Retinal pigment epithelial cell (primary cell): ENCODE results near the gene PAM.
"Not testable (repeated sequence)": the region's sequence is repeated elsewhere in the genome, so short reads cannot be mapped to it uniquely, and the experiment has no call there.

ENCODE experiments used
- DNase-seq: peaks from one replicate; pipeline ENCODE4 v3.0.0-alpha.2; 2010; ENCODE audit warnings: low read depth
- H3K4me3 ChIP-seq: 2 replicates; pipeline ENCODE4 v1.5.1; 2011; ENCODE audit warnings: mild to moderate bottlenecking, low read length, control low read depth, moderate library complexity
- CTCF ChIP-seq: conservative IDR thresholded peaks from 2 replicates; pipeline ENCODE4 v1.5.1; 2011; ENCODE audit warnings: low read depth, low read length, control low read depth, inconsistent platforms

Gene PAM

DNA sequence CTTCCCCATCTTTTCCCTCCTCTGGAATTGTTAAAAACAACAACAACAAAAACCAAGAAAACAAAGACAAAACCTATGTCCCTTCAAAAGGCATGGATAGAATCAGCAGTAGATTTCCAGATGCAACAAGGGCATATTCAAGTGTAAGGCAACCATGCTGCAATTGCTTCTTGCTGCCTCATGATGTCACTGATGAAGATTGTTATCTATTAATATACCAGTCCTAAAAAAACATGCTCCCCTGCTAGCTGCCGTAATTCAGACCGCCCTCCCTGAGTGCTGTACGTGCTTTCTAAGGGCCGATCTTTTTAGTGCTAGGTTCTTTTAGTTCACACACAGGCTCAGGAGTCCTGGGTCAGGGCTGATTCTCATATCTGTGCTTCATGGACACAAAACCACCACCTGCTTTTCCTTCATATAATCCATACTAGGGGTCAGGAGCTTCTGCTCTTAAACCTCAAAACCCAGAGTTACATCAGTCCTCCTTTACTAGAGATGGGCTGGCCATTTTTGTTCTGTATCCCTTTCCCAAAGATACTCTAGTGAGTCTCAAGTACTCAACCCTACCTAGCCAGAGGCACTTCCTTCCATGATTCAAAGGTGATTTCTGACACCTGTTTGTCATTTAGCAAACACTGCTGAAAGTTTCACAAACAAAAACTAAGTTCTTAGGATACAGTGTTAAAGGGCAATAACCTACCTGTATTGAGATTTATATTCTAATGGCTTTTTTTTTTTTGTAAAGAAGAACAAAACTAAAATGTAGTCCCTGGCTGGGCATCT lies 282.8 kb downstream of the PAM start:
- no peak overlapping the region for H3K4me3 ChIP-seq
- DNase-seq, result no peak
- TF ChIP-seq CTCF, result no peak

DNA sequence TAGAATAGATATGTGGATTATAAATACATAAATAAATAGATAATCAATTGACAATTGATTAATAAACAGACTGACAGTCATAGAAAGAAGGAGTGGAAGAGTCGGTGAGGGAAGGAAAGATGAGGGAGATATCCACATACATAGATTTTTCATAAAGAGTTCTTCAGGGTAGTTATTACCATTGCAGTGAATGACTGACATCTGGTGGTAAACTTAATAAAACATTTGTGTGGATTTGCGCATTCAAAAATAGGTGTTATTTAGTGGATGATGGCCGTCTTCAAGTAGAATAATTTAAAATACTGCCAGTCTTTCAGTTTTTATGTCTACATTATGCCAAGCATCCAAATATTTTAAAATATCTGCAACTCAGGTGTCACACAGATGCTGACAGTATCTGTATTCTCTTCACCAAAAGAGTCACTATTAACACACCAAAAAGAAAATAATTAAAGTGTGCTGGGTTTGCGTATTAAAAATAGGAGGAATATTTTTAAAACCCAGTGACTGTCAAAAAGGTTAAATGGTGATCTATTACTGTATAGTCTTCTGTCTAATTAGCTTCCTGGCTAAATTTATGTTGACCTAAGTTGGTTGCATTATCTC lies 286.1 kb downstream of the PAM start:
- peak; percentile 43 for TF ChIP-seq CTCF
- DNase-seq, result no peak
- no peak overlapping the region for H3K4me3 ChIP-seq

GRCh38 chr5:103046706-103047105 lies 291.6 kb downstream of the PAM start:
- not testable (repeated sequence) for H3K4me3 ChIP-seq, DNase-seq

DNA sequence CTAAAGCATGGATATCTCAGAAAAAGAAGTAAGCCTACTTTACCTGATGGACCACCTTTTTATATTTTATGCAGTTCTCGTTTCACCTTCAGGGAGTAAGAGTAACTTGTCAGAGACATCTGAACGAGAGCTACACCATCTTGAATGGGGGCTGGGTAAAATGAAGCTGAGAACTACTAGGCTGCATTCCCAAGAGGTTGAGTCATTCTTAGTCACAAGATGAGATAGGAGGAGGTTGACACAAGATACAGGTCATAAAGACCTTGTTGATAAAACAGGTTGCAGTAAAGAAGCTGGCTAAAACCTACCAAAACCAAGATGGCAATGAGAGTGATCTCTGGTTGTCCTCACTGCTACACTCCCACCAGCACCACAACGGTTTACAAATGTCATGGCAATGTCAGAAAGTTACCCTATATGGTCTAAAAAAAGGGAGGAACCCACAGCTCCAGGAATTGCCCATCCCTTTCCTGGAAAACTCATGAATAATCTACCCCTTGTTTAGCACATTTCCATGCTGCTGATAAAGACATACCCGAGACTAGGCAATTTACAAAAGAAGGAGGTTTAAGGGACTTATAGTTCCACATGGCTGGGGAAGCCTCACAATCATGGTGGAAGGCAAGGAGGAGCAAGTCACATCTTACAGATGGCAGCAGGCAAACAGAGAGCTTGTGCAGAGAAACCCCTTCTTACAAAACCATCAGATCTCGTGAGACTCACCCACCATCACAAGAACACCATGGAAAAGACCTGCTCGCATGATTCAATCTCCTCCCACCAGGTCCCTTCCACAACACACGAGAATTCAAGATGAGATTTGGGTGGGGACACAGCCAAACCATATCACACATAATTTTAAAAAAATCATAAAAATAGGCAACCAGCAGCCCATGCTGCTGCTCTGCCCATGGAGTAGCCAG lies 302.4 kb downstream of the PAM start:
- DNase-seq, result peak; percentile 3
- TF ChIP-seq CTCF, result no peak
- no peak overlapping the region for H3K4me3 ChIP-seq

- H3K4me3 ChIP-seq, result no peak overlapping the region
- DNase-seq, result no peak
- no peak for TF ChIP-seq CTCF
These were observed 304.4 kb downstream of the PAM start for GRCh38 chr5:103059525-103059924.

- no peak for TF ChIP-seq CTCF
- peak; percentile 1 for DNase-seq
- H3K4me3 ChIP-seq, result no peak overlapping the region
These were observed 305.4 kb downstream of the PAM start for GRCh38 chr5:103060424-103060954.

DNA sequence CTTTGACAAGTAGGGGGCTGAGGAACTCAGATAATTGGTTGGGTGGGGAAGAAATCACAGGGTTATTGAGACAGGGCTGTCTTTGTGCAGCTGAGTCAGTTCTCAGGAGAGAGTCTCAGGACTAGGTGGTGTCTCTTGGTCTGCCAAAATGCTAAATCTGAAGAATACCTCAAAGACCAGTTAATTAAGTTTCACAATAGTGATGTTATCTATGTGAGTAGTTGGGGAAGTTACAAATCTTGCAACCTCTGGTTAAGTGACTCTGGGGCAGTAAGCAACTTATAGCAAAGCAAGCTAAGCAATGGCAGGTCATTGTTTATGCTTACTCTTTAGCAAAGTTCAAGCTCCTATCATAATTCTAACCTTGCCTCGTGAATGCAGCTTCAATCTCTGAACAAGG lies 311.2 kb downstream of the PAM start:
- no peak overlapping the region for H3K4me3 ChIP-seq
- DNase-seq, result no peak
- no peak for TF ChIP-seq CTCF

GRCh38 chr5:103073500-103073899 lies 318.4 kb downstream of the PAM start:
- DNase-seq, H3K4me3 ChIP-seq: not testable (repeated sequence)
